Measurements from ENCODE around the gene CCNK. TPM values are rescaled to one million over a fixed set of nuclear protein-coding genes. Genes with fewer than 3 reads are reported as not detected.

The CCNK gene
- total RNA-seq, 2 experiments from 2014 or later = 90.7 to 99.0 TPM

GRCh38 chr14:99545586-99545985 is 64.4 kb downstream of the CCNK start:
- Mint-ChIP-seq H3K27ac (no peak overlapping the region), H3K36me3 (ENCODE audit: low read depth) (no peaks in the 10 kb centered on the region), H3K4me1 (ENCODE audit: low read depth) (peaks cover 4% of the 10 kb centered on the region), H3K9me3 (no peaks in the 10 kb centered on the region), H3K4me3 (no peak overlapping the region), H3K27me3 (ENCODE audit: low read depth) (no peaks in the 10 kb centered on the region)
- no peak for DNase-seq
- intact Hi-C loops (cut with micrococcal nuclease) = no loop called here
- CTCF ChIA-PET = no interaction called here

DNA sequence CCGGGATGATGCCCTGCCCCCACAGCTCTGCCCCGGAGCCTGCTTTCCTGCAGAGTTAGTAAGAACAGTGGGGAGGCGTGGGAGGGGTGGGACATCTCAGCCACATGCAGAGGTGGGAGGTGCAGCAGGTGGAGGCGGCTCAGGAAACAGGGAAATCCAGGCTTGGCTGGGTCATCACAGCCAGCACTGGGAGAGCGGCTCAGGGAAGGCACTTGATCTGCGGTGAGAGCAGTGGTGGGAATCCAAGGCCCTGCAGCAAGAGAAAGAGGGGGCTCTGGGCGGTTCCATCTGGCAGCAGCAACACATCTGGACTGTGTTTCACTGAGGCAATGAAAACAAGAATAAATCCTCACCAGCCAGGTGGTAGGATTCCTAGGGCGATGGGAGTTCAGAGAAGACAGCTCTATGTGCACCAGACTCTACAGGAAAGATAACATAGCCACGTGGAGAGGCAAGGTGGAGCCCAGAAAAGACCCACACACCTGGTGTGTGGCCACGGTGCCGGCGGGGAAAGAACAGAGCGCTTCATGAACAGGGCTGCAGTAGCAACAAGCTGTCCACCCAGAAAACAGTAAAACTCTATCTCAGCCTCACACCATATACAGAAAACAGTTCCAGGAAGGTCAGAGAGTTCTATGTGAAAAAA is 65.1 kb downstream of the CCNK start:
- H3K27ac Mint-ChIP-seq = no peak overlapping the region
- no peaks in the 10 kb centered on the region for H3K9me3 Mint-ChIP-seq
- no peaks in the 10 kb centered on the region for H3K36me3 Mint-ChIP-seq (ENCODE audit: low read depth)
- CTCF ChIA-PET = no interaction called here
- H3K4me1 Mint-ChIP-seq (ENCODE audit: low read depth) = peaks cover 4% of the 10 kb centered on the region
- intact Hi-C loops (cut with micrococcal nuclease) = no loop called here
- no peaks in the 10 kb centered on the region for H3K27me3 Mint-ChIP-seq (ENCODE audit: low read depth)
- H3K4me3 Mint-ChIP-seq = no peak overlapping the region
- DNase-seq = no peak

- H3K27ac Mint-ChIP-seq = no peak overlapping the region
- CTCF ChIA-PET = interaction anchor here (0.9 kb wide), 1 partner anchor 80 kb away, joined by 3 read pairs; no protein-coding TSS in a partner anchor
- H3K4me3 Mint-ChIP-seq = no peak overlapping the region
- H3K4me1 Mint-ChIP-seq (ENCODE audit: low read depth) = peaks cover 2% of the 10 kb centered on the region
- DNase-seq = no peak
- no peaks in the 10 kb centered on the region for H3K27me3 Mint-ChIP-seq (ENCODE audit: low read depth)
- intact Hi-C loops (cut with micrococcal nuclease) = no loop called here
- no peaks in the 10 kb centered on the region for H3K36me3 Mint-ChIP-seq (ENCODE audit: low read depth)
- no peaks in the 10 kb centered on the region for H3K9me3 Mint-ChIP-seq
Observed at GRCh38 chr14:99548255-99548654, 67.0 kb downstream of the CCNK start.

- H3K27ac Mint-ChIP-seq = no peak overlapping the region
- H3K36me3 Mint-ChIP-seq (ENCODE audit: low read depth) = no peaks in the 10 kb centered on the region
- intact Hi-C loops (cut with micrococcal nuclease) = no loop called here
- H3K27me3 Mint-ChIP-seq (ENCODE audit: low read depth) = no peaks in the 10 kb centered on the region
- CTCF ChIA-PET = interaction anchor here (0.9 kb wide), 1 partner anchor 79 kb away, joined by 3 read pairs; no protein-coding TSS in a partner anchor
- no peaks in the 10 kb centered on the region for H3K9me3 Mint-ChIP-seq
- H3K4me3 Mint-ChIP-seq = no peak overlapping the region
- H3K4me1 Mint-ChIP-seq (ENCODE audit: low read depth) = peaks cover 2% of the 10 kb centered on the region
- DNase-seq = no peak
Observed at GRCh38 chr14:99548871-99549515, 67.8 kb downstream of the CCNK start.

DNA sequence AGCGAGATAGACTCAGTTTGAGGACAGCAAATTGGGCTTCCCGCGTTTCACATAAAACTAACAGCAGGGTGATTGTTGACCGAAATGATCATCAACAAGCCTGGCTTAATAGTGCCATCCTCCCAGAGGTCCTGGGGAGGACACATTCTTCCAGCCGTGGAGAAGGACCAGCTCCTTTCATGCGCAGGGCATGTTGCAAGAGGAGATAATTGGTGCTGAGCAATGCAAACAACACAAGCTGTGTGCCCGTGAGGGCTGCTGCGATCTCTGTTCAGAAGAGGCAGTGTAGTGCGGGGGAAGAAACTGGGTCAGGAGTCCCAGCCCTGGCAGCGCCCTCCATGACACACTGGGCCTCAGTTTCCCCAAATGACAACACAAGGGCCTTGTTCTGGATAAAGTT is 68.5 kb downstream of the CCNK start:
- no peak for DNase-seq
- Mint-ChIP-seq H3K27me3 (ENCODE audit: low read depth) (no peaks in the 10 kb centered on the region), H3K36me3 (ENCODE audit: low read depth) (no peaks in the 10 kb centered on the region), H3K4me3 (no peak overlapping the region), H3K4me1 (ENCODE audit: low read depth) (peaks cover 2% of the 10 kb centered on the region), H3K27ac (no peak overlapping the region), H3K9me3 (no peaks in the 10 kb centered on the region)
- CTCF ChIA-PET = no interaction called here
- intact Hi-C loops (cut with micrococcal nuclease) = no loop called here

- DNase-seq = no peak
- Mint-ChIP-seq H3K36me3 (ENCODE audit: low read depth) (no peaks in the 10 kb centered on the region), H3K27me3 (ENCODE audit: low read depth) (no peaks in the 10 kb centered on the region), H3K4me3 (no peak overlapping the region), H3K9me3 (no peaks in the 10 kb centered on the region), H3K27ac (no peak overlapping the region), H3K4me1 (ENCODE audit: low read depth) (peaks cover 2% of the 10 kb centered on the region)
- intact Hi-C loops (cut with micrococcal nuclease) = no loop called here
- CTCF ChIA-PET = interaction anchor here (0.6 kb wide), 1 partner anchor 31 kb away, joined by 3 read pairs; no protein-coding TSS in a partner anchor
Observed at GRCh38 chr14:99550387-99550992, 69.3 kb downstream of the CCNK start.

- CTCF ChIA-PET = no interaction called here
- DNase-seq = no peak
- Mint-ChIP-seq H3K36me3 (ENCODE audit: low read depth) (no peaks in the 10 kb centered on the region), H3K4me1 (ENCODE audit: low read depth) (peaks cover 2% of the 10 kb centered on the region), H3K4me3 (no peak overlapping the region), H3K9me3 (no peaks in the 10 kb centered on the region), H3K27me3 (ENCODE audit: low read depth) (no peaks in the 10 kb centered on the region), H3K27ac (no peak overlapping the region)
- intact Hi-C loops (cut with micrococcal nuclease) = no loop called here
Observed at GRCh38 chr14:99551034-99551922, 70.1 kb downstream of the CCNK start.

DNA sequence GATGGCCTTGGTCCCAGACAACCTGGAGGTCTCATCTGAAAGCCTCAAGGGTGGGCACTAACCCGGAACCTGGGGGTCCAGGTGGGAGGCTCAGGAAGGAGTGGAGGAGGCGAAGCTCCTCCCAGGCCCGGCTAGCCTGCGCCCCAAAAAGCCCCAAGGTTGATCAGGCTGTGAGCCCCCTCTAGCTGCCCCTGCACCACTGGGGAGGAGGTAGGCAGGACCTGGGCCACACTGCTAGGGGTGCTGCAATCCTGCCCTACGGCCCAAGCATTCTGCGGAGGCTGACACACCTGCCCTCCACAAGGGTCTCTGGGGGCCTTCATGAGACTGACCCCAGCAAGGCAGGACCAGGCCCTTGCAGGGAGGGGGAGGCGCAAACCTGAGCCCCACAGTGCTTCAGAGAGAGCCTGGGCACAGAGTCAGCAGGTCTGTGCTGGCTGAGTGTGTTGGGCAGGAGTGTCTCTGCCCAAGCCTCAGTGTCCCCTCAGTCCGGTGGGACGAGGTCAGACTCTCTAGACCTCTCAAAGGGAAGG is 70.9 kb downstream of the CCNK start:
- DNase-seq = no peak
- Mint-ChIP-seq H3K27ac (no peak overlapping the region), H3K36me3 (ENCODE audit: low read depth) (no peaks in the 10 kb centered on the region), H3K9me3 (no peaks in the 10 kb centered on the region), H3K27me3 (ENCODE audit: low read depth) (no peaks in the 10 kb centered on the region), H3K4me1 (ENCODE audit: low read depth) (peaks cover 2% of the 10 kb centered on the region), H3K4me3 (no peak overlapping the region)
- intact Hi-C loops (cut with micrococcal nuclease) = no loop called here
- CTCF ChIA-PET = no interaction called here

GRCh38 chr14:99552572-99553216 is 71.5 kb downstream of the CCNK start:
- no peaks in the 10 kb centered on the region for H3K9me3 Mint-ChIP-seq
- peaks cover 2% of the 10 kb centered on the region for H3K4me1 Mint-ChIP-seq (ENCODE audit: low read depth)
- CTCF ChIA-PET = interaction anchor here (0.5 kb wide), 1 partner anchor 346 kb away, joined by 3 read pairs; no protein-coding TSS in a partner anchor

GRCh38 chr14:99554184-99554583 is 73.0 kb downstream of the CCNK start:
- no peak overlapping the region for H3K27ac Mint-ChIP-seq
- no peak overlapping the region for H3K4me3 Mint-ChIP-seq
- no peaks in the 10 kb centered on the region for H3K27me3 Mint-ChIP-seq (ENCODE audit: low read depth)
- no peak for DNase-seq
- H3K4me1 Mint-ChIP-seq (ENCODE audit: low read depth) = peaks cover 2% of the 10 kb centered on the region
- CTCF ChIA-PET = no interaction called here
- H3K9me3 Mint-ChIP-seq = no peaks in the 10 kb centered on the region
- intact Hi-C loops (cut with micrococcal nuclease) = no loop called here
- H3K36me3 Mint-ChIP-seq (ENCODE audit: low read depth) = peaks cover 2% of the 10 kb centered on the region

More at GRCh38 chr14:99552572-99553216, 71.5 kb downstream of the CCNK start:
- Mint-ChIP-seq H3K4me3 (no peak overlapping the region), H3K27ac (no peak overlapping the region), H3K36me3 (ENCODE audit: low read depth) (no peaks in the 10 kb centered on the region), H3K27me3 (ENCODE audit: low read depth) (no peaks in the 10 kb centered on the region)
- DNase-seq = no peak
- intact Hi-C loops (cut with micrococcal nuclease) = no loop called here

DNA sequence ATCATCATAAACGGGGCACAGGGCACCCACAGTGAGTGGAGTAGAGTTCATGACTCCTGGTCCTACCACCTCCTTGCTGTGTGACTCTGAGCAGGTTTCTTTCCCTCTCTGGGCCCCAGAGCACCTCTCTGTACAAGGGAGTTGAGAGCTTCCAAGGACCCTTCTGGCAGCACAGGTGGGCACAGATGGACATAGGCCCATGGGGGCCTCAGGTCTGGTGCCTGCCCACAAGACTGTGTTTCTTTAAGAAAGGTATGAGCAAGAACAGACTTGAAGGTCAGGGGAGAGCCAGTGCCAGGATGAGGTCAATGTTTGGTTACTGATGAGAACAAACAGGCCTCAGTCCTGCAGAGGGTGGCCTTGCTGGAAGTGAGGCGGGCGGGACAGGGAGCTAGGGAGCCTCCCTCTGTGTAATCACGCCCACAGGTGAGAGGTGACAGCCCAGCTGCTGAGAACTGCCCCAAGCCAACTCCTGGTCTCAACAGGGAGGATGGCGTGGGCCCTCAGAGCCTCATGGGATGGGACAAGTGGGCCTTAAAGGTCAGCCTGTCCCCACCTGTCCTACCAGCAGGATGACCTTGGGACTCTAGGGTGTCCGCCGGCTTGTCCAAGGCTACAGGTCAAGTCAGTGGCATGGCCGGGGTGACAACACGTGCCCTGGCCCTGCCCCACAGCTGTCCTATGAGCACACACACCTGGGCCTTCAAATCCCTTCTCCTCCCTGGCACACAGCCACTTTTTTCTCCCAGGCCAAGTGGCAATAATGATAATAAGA is 73.7 kb downstream of the CCNK start:
- H3K36me3 Mint-ChIP-seq (ENCODE audit: low read depth) = peaks cover 2% of the 10 kb centered on the region
- H3K27ac Mint-ChIP-seq = no peak overlapping the region
- CTCF ChIA-PET = no interaction called here
- H3K4me1 Mint-ChIP-seq (ENCODE audit: low read depth) = peaks cover 2% of the 10 kb centered on the region
- no peak for DNase-seq
- H3K9me3 Mint-ChIP-seq = no peaks in the 10 kb centered on the region
- intact Hi-C loops (cut with micrococcal nuclease) = no loop called here
- H3K27me3 Mint-ChIP-seq (ENCODE audit: low read depth) = no peaks in the 10 kb centered on the region
- no peak overlapping the region for H3K4me3 Mint-ChIP-seq

Data from activated naive CD4-positive, alpha-beta T cell treated with anti-CD3 and anti-CD28 coated beads for 36 hours (primary cell).